Astrocyte (in vitro differentiated cells and primary cell): ENCODE data around the gene AJAP1. TPM values are rescaled to one million over a fixed set of nuclear protein-coding genes. Genes with fewer than 3 reads are reported as not detected.

Source experiments
- DNase-seq: peaks from one replicate; pipeline ENCODE4 v3.0.0-alpha.2; 2010; ENCODE audit warnings: low read depth
- FAIRE-seq: peaks from 2 replicates; lab custom pipeline; 2011; peaks lifted over from hg19 to GRCh38; lab: Jason Lieb, UNC
- H2AFZ ChIP-seq: 2 replicates; pipeline ENCODE4 v1.6.0; 2012; ENCODE audit warnings: low read depth, low read length, inconsistent platforms
- H3K27ac ChIP-seq: 2 replicates; pipeline ENCODE4 v1.5.1; 2011; ENCODE audit warnings: low read depth, low read length, inconsistent platforms
- H3K27me3 ChIP-seq: 2 replicates; pipeline ENCODE4 v1.6.0; 2011; ENCODE audit warnings: low read length, inconsistent platforms; ENCODE audit not compliant: insufficient read depth
- H3K36me3 ChIP-seq: 2 replicates; pipeline ENCODE4 v1.5.1; 2011; ENCODE audit warnings: low read length, inconsistent platforms; ENCODE audit not compliant: insufficient read depth
- H3K4me1 ChIP-seq: 2 replicates; pipeline ENCODE4 v1.5.1; 2011; ENCODE audit warnings: low read length, inconsistent platforms; ENCODE audit not compliant: insufficient read depth
- H3K4me2 ChIP-seq: 2 replicates; pipeline ENCODE4 v1.6.0; 2012; ENCODE audit warnings: low read length, inconsistent platforms
- H3K4me3 ChIP-seq: 2 replicates; pipeline ENCODE4 v1.5.1; 2011; ENCODE audit warnings: low read depth, mild to moderate bottlenecking, low read length, inconsistent platforms; ENCODE audit not compliant: insufficient read depth
- H3K79me2 ChIP-seq: 2 replicates; pipeline ENCODE4 v1.6.0; 2012; ENCODE audit warnings: mild to moderate bottlenecking, low read length, inconsistent platforms; ENCODE audit not compliant: insufficient read depth
- H3K9ac ChIP-seq: 2 replicates; pipeline ENCODE4 v1.6.0; 2012; ENCODE audit warnings: mild to moderate bottlenecking, low read length, inconsistent platforms
- H3K9me3 ChIP-seq: 2 replicates; pipeline ENCODE4 v1.5.1; 2012; ENCODE audit warnings: low read depth, mild to moderate bottlenecking, low read length, inconsistent platforms; ENCODE audit not compliant: insufficient read depth
- H4K20me1 ChIP-seq: 2 replicates; pipeline ENCODE4 v1.6.0; 2012; ENCODE audit warnings: low read length, inconsistent platforms; ENCODE audit not compliant: insufficient read depth
- H3K27ac Mint-ChIP-seq: one replicate; pipeline ENCODE4 v1.8.0; 2021; ENCODE audit warnings: mild to moderate bottlenecking, mixed read lengths; ENCODE audit not compliant: unreplicated experiment
- H3K27me3 Mint-ChIP-seq: one replicate; pipeline ENCODE4 v1.8.0; 2021; ENCODE audit warnings: low read depth, mixed read lengths; ENCODE audit not compliant: unreplicated experiment
- H3K36me3 Mint-ChIP-seq: one replicate; pipeline ENCODE4 v1.8.0; 2021; ENCODE audit warnings: low read depth, mixed read lengths; ENCODE audit not compliant: unreplicated experiment
- H3K4me1 Mint-ChIP-seq: one replicate; pipeline ENCODE4 v1.8.0; 2021; ENCODE audit warnings: low read depth, mixed read lengths; ENCODE audit not compliant: unreplicated experiment
- H3K4me3 Mint-ChIP-seq: one replicate; pipeline ENCODE4 v1.8.0; 2021; ENCODE audit warnings: mild to moderate bottlenecking, moderate library complexity, mixed read lengths; ENCODE audit not compliant: unreplicated experiment
- H3K9me3 Mint-ChIP-seq: one replicate; pipeline ENCODE4 v1.8.0; 2021; ENCODE audit warnings: mild to moderate bottlenecking, mixed read lengths; ENCODE audit not compliant: unreplicated experiment
- CTCF ChIP-seq: IDR thresholded peaks from 2 replicates; pipeline ENCODE4 v1.5.1; 2011; ENCODE audit warnings: low read depth, mild to moderate bottlenecking, inconsistent platforms, low read length, moderate library complexity; ENCODE audit not compliant: insufficient read depth
- EZH2 ChIP-seq: IDR thresholded peaks from 2 replicates; pipeline ENCODE4 v1.6.1; 2012; ENCODE audit warnings: mild to moderate bottlenecking, low read length, inconsistent platforms; ENCODE audit not compliant: insufficient read depth
- total RNA-seq: library from RNA; stranded (reverse); gene quantifications from 2 replicates; pipeline ENCODE4 v1.2.1, GENCODE V29; 2021

Gene AJAP1
- total RNA-seq, 1 donor from 2014 or later: 0.34 TPM

DNA sequence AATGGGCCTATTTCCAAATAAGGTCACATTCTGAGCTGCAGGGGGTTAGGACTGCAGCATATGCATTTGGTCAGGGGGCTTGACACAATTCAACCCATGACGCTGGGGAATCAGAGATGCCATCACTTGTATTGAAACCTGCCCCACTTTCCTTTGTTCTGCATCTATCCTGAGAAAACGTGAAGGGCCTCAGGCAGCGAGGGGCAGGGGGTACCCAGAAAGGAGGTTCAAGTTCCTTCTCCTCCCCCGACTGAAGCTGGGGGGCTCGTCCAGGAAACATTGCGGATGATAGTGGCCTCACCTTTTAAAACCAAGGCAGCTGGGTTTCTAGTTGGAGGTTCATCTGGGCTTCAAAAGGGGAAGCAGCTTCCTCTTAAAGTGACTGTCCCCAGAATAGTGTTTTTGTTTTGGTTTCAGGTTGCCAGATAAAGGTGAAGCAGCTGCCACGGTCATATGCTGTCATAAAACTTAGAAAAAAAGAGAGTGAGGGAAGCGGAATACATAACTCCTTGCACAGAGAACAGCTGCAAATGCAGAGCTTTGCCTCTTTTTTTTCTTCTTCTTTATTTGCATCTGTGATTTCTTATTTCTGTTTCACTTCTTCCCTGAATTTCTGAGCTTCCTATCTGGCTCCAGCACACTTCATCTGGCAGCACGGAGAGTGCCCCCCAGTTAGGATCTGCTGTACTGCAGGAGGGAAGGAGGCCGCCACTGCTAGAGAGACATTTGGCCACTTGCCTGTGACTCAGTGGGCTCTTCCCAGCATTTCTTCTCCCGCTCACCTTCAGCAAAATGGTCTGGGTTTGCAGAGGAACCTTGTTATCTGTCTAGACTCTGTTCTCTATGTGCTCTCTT lies 142.0 kb downstream of the AJAP1 start:
- no peak overlapping the region for H3K9ac ChIP-seq
- Mint-ChIP-seq H3K36me3 (no peaks in the 10 kb centered on the region), H3K4me1 (no peaks in the 10 kb centered on the region), H3K9me3 (peaks cover 32% of the 10 kb centered on the region), H3K27me3 (peaks cover 34% of the 10 kb centered on the region), H3K27ac (no peak overlapping the region), H3K4me3 (no peak overlapping the region)
- no peak overlapping the region for H3K4me3 ChIP-seq
- H3K9me3 ChIP-seq: no peaks in the 10 kb centered on the region
- no peak overlapping the region for H2AFZ ChIP-seq
- H3K4me1 ChIP-seq: no peaks in the 10 kb centered on the region
- TF ChIP-seq CTCF: no peak
- TF ChIP-seq EZH2: no peak
- FAIRE-seq (no peak), DNase-seq (no peak)
- H3K79me2 ChIP-seq: no peaks in the 10 kb centered on the region
- H3K27me3 ChIP-seq: no peaks in the 10 kb centered on the region
- H3K27ac ChIP-seq: no peak overlapping the region
- H4K20me1 ChIP-seq: no peaks in the 10 kb centered on the region
- no peak overlapping the region for H3K4me2 ChIP-seq
- H3K36me3 ChIP-seq: no peaks in the 10 kb centered on the region

DNA sequence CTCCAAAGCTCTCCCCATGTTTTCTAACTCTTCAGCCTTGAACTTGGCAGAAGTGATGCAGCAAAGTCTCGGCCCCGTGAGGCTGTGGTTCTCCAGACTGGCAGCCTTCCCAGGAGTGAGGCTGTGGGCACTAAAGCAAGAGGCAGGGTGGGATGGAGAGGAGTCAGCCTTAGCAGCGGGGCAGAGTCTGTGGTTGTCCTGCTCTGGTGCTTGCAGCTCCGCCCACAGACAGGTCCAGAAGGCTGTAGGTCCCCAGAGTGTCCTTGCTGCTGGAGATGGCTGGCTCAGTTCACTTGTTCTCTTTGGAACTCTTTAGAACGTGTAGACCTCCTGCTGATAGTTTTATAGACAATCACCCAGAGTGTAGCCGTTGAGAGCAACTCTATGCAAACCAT lies 142.6 kb downstream of the AJAP1 start:
- Histone ChIP-seq H3K4me3 (no peak overlapping the region), H4K20me1 (no peaks in the 10 kb centered on the region), H3K9ac (no peak overlapping the region), H3K27ac (no peak overlapping the region), H3K9me3 (no peaks in the 10 kb centered on the region), H3K79me2 (no peaks in the 10 kb centered on the region), H2AFZ (no peak overlapping the region), H3K27me3 (no peaks in the 10 kb centered on the region), H3K4me2 (no peak overlapping the region), H3K4me1 (no peaks in the 10 kb centered on the region), H3K36me3 (no peaks in the 10 kb centered on the region)
- Mint-ChIP-seq H3K27me3 (peaks cover 37% of the 10 kb centered on the region), H3K36me3 (no peaks in the 10 kb centered on the region), H3K4me1 (no peaks in the 10 kb centered on the region), H3K27ac (no peak overlapping the region), H3K4me3 (no peak overlapping the region), H3K9me3 (peaks cover 34% of the 10 kb centered on the region)
- DNase-seq (no peak), FAIRE-seq (no peak)
- TF ChIP-seq EZH2 (no peak), CTCF (no peak)

- Mint-ChIP-seq H3K4me3 (no peak overlapping the region), H3K36me3 (no peaks in the 10 kb centered on the region), H3K27ac (no peak overlapping the region), H3K27me3 (peaks cover 39% of the 10 kb centered on the region), H3K9me3 (peaks cover 34% of the 10 kb centered on the region), H3K4me1 (no peaks in the 10 kb centered on the region)
- H3K27ac ChIP-seq: no peak overlapping the region
- DNase-seq: no peak
- H3K4me3 ChIP-seq: no peak overlapping the region
- H4K20me1 ChIP-seq: no peaks in the 10 kb centered on the region
- no peaks in the 10 kb centered on the region for H3K27me3 ChIP-seq
- no peak overlapping the region for H3K4me2 ChIP-seq
- no peaks in the 10 kb centered on the region for H3K36me3 ChIP-seq
- no peak overlapping the region for H3K9ac ChIP-seq
- TF ChIP-seq CTCF: no peak
- no peak for TF ChIP-seq EZH2
- H3K4me1 ChIP-seq: no peaks in the 10 kb centered on the region
- H3K9me3 ChIP-seq: no peaks in the 10 kb centered on the region
- H2AFZ ChIP-seq: no peak overlapping the region
- FAIRE-seq: no peak
- H3K79me2 ChIP-seq: no peaks in the 10 kb centered on the region
Observed at GRCh38 chr1:4797429-4797828, 143.0 kb downstream of the AJAP1 start.
